Skeletal muscle tissue (tissue), 4 donors: Measurements from ENCODE around the gene ROR1. TPM values are rescaled to one million over a fixed set of nuclear protein-coding genes. Genes with fewer than 3 reads are reported as not detected.

Source experiments
- H3K27ac ChIP-seq: one replicate; pipeline ENCODE4 v1.7.0; 2013; ENCODE audit warnings: mild to moderate bottlenecking, low read depth, low read length, inconsistent platforms
- H3K27me3 ChIP-seq, 3 donors: one replicate each; pipeline ENCODE4 v1.7.0; 2013; ENCODE audit warnings: low read length in 3 of 3; ENCODE audit not compliant: control insufficient read depth in 3 of 3, insufficient read depth in 3 of 3
- H3K36me3 ChIP-seq, 3 donors: one replicate each; pipeline ENCODE4 v1.7.0; 2013; ENCODE audit warnings: low read length in 3 of 3; ENCODE audit not compliant: control insufficient read depth in 3 of 3, insufficient read depth in 3 of 3
- H3K4me1 ChIP-seq, 3 donors: one replicate each; pipeline ENCODE4 v1.7.0; 2013; ENCODE audit warnings: low read length in 3 of 3, mild to moderate bottlenecking in 3 of 3; ENCODE audit not compliant: control insufficient read depth in 3 of 3, insufficient read depth in 3 of 3
- H3K4me3 ChIP-seq, 3 donors: one replicate each; pipeline ENCODE4 v1.7.0; 2013; ENCODE audit warnings: low read length in 3 of 3
- H3K9ac ChIP-seq, 3 donors: one replicate each; pipeline ENCODE4 v1.7.0; 2013; ENCODE audit warnings: low read length in 3 of 3, mild to moderate bottlenecking in 3 of 3, moderate library complexity in 2 of 3, low read depth in 1 of 3
- H3K9me3 ChIP-seq, 3 donors: one replicate each; pipeline ENCODE4 v1.7.0; 2013; ENCODE audit warnings: low read length in 3 of 3; ENCODE audit not compliant: control insufficient read depth in 3 of 3
- total RNA-seq: library from RNA; depleted of rRNA; stranded (reverse); fragments of >200 nt; gene quantifications from one replicate; pipeline ENCODE4 v1.2.3, GENCODE V29; 2014
- donor health status: Osteomylitis.

The ROR1 gene
- total RNA-seq, 1 donor from 2014 or later: 7.8 TPM

DNA sequence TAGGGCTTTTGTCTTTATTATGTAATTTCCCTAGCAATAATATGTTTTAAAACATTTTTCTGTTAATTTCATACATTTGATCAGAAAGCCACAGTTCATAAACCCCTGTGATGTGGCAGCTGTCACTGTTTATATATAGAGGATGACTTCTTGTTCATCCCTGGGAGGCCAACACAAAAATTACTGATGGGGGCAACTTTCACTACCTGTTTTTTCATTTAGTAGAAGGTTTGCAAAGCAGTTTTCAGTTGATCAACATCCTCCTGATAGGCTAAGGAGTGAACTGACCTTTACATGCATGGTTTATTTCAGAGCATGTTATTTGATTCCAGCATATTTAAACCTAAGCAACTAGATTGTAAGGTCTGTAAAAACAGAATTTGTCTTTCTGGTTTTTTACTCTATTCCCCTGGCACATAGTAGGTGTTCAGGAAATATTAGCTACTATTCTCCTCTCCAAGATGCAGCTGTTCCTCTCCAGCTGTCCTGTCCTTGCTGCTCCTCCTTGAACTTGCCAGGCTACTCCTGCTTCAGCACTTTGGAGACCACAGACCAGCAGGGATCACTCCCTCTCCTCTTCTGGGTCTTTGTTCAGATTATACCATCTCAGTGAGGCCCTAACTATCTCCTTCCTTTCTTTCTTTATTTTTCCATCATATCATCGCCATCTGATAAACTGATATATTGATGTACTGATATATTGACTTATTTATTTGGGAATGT, 54.7 kb downstream of the ROR1 start:
- Histone ChIP-seq H3K36me3 (no peaks in the 10 kb centered on the region), H3K4me3 (no peak overlapping the region), H3K9me3 (no peaks in the 10 kb centered on the region), H3K9ac (no peak overlapping the region), H3K27me3 (no peaks in the 10 kb centered on the region), H3K4me1 (peaks cover 11 to 21% (median 16%) of the 10 kb centered on the region in 3 donors), H3K27ac (no peak overlapping the region)

DNA sequence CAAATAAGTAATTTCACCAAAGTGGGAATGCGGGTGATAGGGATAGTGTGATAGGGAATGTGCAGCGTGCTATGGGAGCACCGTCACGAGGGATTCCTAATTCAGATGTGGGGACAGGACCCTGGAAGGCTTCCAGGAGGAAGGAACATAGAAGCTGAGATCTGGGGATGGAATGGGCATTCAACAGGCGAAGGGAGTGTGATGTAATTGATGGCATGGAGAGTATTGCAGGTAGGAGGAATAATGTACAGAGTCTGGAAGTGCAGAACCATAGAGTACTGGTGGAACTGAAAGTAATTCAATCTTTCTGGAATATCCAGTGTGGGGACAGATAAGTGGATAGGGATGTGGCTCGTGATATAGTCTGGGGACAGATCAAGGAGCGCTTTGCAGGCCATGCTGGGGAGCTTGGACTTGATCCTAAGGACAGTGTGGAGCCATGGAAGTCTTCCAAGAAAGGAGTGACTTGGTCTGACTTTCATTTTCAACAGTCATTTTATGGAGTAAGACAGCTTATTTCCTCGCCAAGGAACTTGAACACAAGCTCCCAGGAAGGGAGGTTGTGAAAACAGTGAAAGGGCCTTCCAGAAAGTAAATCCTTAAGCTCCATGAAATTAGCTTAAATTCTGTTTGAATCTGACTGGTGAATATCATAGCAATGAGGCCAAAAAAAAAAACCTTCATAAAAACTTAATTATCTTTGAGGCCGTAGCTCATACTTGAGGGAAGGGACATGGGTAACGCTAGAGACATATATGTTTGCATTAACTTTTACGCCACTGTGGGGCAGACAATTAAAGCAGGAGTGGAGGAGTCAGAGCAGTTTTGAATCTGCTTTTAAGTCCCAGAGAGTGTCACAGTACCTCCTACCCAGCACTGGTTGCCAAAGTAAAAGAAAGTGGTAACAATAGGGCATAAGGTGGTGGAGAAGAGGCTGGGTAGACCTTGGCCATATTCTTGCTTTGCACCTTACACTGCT, 55.8 kb downstream of the ROR1 start:
- H3K4me1 ChIP-seq: peaks cover 11 to 21% (median 16%) of the 10 kb centered on the region in 3 donors
- H3K9me3 ChIP-seq: no peaks in the 10 kb centered on the region
- H3K36me3 ChIP-seq: no peaks in the 10 kb centered on the region
- H3K9ac ChIP-seq: no peak overlapping the region
- no peaks in the 10 kb centered on the region for H3K27me3 ChIP-seq
- H3K27ac ChIP-seq: no peak overlapping the region
- no peak overlapping the region for H3K4me3 ChIP-seq

DNA sequence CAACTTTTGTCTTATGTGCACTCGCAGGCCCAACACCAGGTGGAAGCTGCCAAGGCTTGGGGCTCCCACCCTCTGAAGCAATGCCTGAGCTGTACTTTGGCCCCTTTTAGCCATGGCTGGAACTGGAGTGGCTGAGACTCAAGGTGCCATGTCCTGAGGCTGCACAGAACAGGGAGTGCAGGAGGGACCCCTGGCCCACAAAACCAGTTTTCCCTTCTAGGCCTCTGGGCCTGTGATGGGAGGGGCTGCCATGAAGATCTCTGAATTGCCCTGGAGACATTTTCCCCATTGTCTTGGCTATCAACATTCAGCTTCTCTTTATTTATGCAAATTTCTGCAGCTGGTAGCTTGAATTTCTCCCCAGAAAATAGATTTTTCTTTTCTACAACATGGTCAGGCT, 57.6 kb downstream of the ROR1 start:
- Histone ChIP-seq H3K4me3 (no peak overlapping the region), H3K9me3 (no peaks in the 10 kb centered on the region), H3K4me1 (peaks cover 11 to 21% (median 16%) of the 10 kb centered on the region in 3 donors), H3K36me3 (no peaks in the 10 kb centered on the region), H3K27ac (no peak overlapping the region), H3K27me3 (no peaks in the 10 kb centered on the region), H3K9ac (no peak overlapping the region)

DNA sequence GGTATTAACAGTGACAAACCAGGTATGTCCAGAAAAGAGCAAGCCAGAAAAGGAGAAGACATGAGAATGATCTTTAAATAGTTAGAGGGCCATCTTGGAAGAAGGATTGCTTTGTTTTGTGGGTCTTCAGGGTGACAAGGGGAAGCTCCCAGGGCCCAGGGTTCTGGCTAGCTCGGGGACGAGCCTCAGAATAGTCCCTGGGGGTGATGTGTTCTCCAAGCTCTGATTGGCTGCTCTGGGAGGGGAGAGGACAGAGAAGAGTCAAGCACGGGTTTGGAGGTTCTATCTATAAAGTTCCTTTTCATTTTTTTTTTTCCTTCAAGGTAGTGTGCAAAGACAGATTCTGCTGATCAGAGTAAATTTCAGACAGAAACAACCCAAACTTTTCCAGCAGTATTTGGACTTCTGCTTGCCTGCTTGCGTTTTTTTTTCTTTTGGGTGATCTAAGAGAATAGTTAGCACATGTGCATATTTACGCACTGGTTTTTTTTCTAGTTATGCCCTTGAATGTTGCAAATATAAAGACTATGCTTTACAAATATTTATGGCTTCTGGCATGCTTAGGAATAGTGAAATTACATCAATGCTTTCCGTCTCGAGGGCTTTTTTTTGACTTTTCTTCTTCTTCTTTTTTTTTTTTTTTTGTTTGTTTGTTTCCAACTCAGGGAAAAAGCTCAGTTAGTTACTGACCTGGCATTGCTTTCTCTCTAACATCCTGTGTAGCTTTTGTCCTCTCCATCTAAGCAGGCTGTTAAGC, 59.7 kb downstream of the ROR1 start:
- no peak overlapping the region for H3K9ac ChIP-seq
- H3K4me1 ChIP-seq: peaks cover 8 to 20% (median 16%) of the 10 kb centered on the region in 3 donors
- no peak overlapping the region for H3K27ac ChIP-seq
- no peak overlapping the region for H3K4me3 ChIP-seq
- no peaks in the 10 kb centered on the region for H3K27me3 ChIP-seq
- no peaks in the 10 kb centered on the region for H3K36me3 ChIP-seq
- H3K9me3 ChIP-seq: no peaks in the 10 kb centered on the region

DNA sequence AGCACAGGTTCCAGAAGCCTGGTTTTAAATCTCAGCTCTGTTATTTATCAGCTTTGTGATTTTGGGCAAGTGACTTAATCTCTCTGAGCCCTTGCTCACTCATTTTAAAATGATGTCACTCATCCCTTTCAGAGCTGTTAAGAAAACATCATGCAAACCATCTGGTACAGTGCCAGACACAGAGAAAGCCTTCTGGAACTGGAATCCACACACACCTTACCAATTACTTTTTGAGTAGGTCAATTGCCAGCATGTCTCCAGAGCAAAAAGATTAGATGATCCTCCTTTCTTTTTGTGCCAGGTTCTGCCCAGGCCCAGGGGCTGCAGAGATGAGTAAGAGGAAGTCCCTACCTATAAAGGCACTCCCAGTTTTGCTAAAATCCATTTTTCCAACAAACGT, 61.3 kb downstream of the ROR1 start:
- peaks cover 2 to 7% (median 4%) of the 10 kb centered on the region in 3 donors for H3K4me1 ChIP-seq
- H3K9ac ChIP-seq: no peak overlapping the region

DNA sequence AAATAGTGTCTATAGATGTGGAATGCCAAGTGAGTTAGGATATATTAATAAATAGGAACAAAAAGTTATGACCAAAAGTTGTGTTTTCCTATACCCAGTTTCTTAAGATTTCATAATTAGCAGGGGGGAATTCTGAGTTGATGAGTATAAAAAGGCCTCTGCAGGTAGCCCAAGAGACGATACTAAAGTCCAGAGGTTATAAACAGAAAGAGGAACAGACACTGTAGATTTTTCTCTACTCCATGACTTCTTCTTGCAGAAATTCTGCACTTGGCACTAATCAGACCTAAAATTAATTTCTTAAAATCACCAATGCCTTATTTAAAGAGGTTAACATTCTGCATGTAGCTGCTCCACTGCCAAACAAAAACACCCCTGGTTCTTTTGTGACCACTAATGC, 62.6 kb downstream of the ROR1 start:
- Histone ChIP-seq H3K4me3 (no peak overlapping the region), H3K36me3 (no peaks in the 10 kb centered on the region), H3K9me3 (no peaks in the 10 kb centered on the region), H3K27ac (no peak overlapping the region), H3K4me1 (peaks cover under 1 to 2% (median under 1%) of the 10 kb centered on the region in 3 donors), H3K9ac (no peak overlapping the region), H3K27me3 (no peaks in the 10 kb centered on the region)

More for the DNA sequence above, 61.3 kb downstream of the ROR1 start:
- no peaks in the 10 kb centered on the region for H3K36me3 ChIP-seq
- no peak overlapping the region for H3K27ac ChIP-seq
- H3K9me3 ChIP-seq: no peaks in the 10 kb centered on the region
- H3K4me3 ChIP-seq: no peak overlapping the region
- no peaks in the 10 kb centered on the region for H3K27me3 ChIP-seq

DNA sequence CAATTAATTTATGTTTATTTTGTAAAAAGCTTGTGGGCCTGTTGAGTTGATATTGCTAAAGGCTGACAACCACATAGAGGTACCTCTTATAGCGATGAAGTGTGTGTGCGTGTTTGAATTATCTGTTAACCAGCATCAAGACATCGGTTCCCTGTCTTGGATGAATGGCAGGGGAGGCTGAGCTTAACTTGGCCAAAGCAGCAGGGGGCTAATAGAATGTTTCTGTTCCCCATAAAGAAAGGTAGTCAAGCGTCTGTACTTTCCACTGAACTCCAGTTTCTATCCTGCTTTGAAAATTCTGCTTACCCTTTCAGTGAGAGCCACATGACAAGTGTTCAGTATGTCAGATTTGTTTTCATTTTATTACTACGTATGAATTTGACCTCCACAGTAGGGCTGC, 63.0 kb downstream of the ROR1 start:
- H3K9ac ChIP-seq: no peak overlapping the region
- H3K9me3 ChIP-seq: no peaks in the 10 kb centered on the region
- H3K27ac ChIP-seq: no peak overlapping the region
- no peaks in the 10 kb centered on the region for H3K36me3 ChIP-seq
- H3K4me1 ChIP-seq: peaks cover 0 to under 1% (median 0%) of the 10 kb centered on the region in 3 donors
- no peak overlapping the region for H3K4me3 ChIP-seq
- H3K27me3 ChIP-seq: no peaks in the 10 kb centered on the region

DNA sequence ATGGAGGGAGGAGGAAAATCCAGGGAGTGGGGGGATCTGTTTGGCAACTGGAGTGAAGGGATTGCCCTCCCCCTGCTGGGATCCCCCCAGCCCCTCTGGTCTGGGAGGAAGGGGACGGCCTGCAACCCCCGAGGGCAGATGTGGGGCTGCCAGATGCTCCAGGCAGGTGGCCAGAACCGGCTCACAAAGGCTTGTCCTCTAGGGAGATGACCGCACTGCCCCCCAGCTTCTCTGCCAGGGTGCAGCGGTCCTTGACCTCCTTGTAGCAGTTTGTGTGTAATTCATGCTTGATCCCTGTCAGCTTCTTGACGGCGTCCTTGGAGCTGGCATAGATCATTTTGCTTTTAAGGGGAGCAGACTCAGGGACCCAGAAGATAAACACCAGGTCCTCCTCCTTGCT, 69.2 kb downstream of the ROR1 start:
- H3K27me3 ChIP-seq: no peaks in the 10 kb centered on the region
- H3K4me3 ChIP-seq: no peak overlapping the region
- no peak overlapping the region for H3K27ac ChIP-seq
- H3K9me3 ChIP-seq: no peaks in the 10 kb centered on the region
- no peaks in the 10 kb centered on the region for H3K4me1 ChIP-seq
- H3K9ac ChIP-seq: no peak overlapping the region
- no peaks in the 10 kb centered on the region for H3K36me3 ChIP-seq

DNA sequence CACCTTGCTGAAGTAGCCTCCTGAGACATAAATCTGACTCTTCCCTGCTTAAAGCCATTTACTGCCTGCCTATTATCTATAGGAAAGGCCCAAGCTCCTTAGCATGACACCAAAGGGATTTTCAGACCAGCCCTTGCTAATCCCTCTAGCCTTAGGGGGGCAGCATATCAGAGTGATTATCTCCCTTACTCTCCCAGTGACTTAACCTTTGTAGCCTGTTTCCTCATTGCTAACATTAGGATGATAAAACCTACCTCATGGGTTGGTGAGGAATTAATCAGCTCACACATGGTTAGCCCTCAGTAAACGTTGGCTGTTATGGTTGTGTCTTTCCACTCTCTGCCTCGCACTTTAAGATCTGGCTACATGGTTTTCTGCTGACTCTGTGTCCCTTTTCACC, 70.1 kb downstream of the ROR1 start:
- H3K4me1 ChIP-seq: no peaks in the 10 kb centered on the region
- H3K36me3 ChIP-seq: no peaks in the 10 kb centered on the region
- H3K4me3 ChIP-seq: no peak overlapping the region
- no peaks in the 10 kb centered on the region for H3K9me3 ChIP-seq
- no peak overlapping the region for H3K9ac ChIP-seq
- H3K27me3 ChIP-seq: no peaks in the 10 kb centered on the region
- H3K27ac ChIP-seq: no peak overlapping the region
